BJ (cell line): ENCODE measurements around the gene CCNYL1. TPM values are rescaled to one million over a fixed set of nuclear protein-coding genes. Genes with fewer than 3 reads are reported as not detected.
"Not testable (repeated sequence)": the region's sequence is repeated elsewhere in the genome, so short reads cannot be mapped to it uniquely, and the experiment has no call there.

Experiments
- CTCF ChIA-PET: fragments of 350-600 bp; formaldehyde crosslinking; extraction: SDS; loops from one replicate; lab custom pipeline; 2021; ENCODE audit warnings: antibody characterized with exemption, inconsistent platforms; lab: Yijun Ruan, JAX
- POLR2A ChIA-PET: fragments of 300-600 bp; sonication (Branson Sonifier 250); formaldehyde crosslinking; extraction: SDS; loops from one replicate; lab custom pipeline; 2021; ENCODE audit warnings: antibody characterized with exemption; lab: Charles Lee
- DNase-seq: peaks from one replicate; pipeline ENCODE4 v3.0.0-alpha.2; 2011; ENCODE audit warnings: low read depth
- H3K27me3 ChIP-seq: 2 replicates; pipeline ENCODE4 v1.6.0; 2011; ENCODE audit warnings: low read length; ENCODE audit not compliant: control insufficient read depth, insufficient read depth
- H3K36me3 ChIP-seq: 2 replicates; pipeline ENCODE4 v1.5.1; 2011; ENCODE audit warnings: low read length; ENCODE audit not compliant: control insufficient read depth, insufficient read depth
- H3K4me3 ChIP-seq: 2 replicates; pipeline ENCODE4 v1.5.1; 2011; ENCODE audit warnings: low read depth, mild to moderate bottlenecking, control low read depth, low read length
- CTCF ChIP-seq: IDR thresholded peaks from 2 replicates; pipeline ENCODE4 v1.5.1; 2011; ENCODE audit warnings: low read depth, mild to moderate bottlenecking, control low read depth, inconsistent platforms, low read length, moderate library complexity; ENCODE audit not compliant: insufficient read depth
- polyA plus RNA-seq: library from polyadenylated mRNA; depleted of rRNA; stranded (reverse); fragments of >200 nt; gene quantifications from 2 replicates; pipeline ENCODE4 v1.2.3, GENCODE V29; 2011

The CCNYL1 gene
- polyA plus RNA-seq, 1 experiment: 9.6 TPM

GRCh38 chr2:207720517-207721187 is 9.2 kb downstream of the CCNYL1 start:
- ChIA-PET POLR2A (no interaction called here), CTCF (interaction anchor here (0.6 kb wide), 1 partner anchor 17 kb away, joined by 3 read pairs; no protein-coding TSS in a partner anchor)
- DNase-seq: no peak
- no peaks in the 10 kb centered on the region for H3K27me3 ChIP-seq
- no peak for TF ChIP-seq CTCF
- H3K4me3 ChIP-seq: no peak overlapping the region
- no peaks in the 10 kb centered on the region for H3K36me3 ChIP-seq

- Histone ChIP-seq H3K36me3 (no peaks in the 10 kb centered on the region), H3K4me3 (no peak overlapping the region), H3K27me3 (no peaks in the 10 kb centered on the region)
- CTCF ChIA-PET: no interaction called here
- no peak for DNase-seq
- TF ChIP-seq CTCF: no peak
- POLR2A ChIA-PET: interaction anchor here (0.6 kb wide), 1 partner anchor 347 kb away, joined by 4 read pairs; no protein-coding TSS in a partner anchor
Observed at GRCh38 chr2:207722773-207723424, 11.5 kb downstream of the CCNYL1 start.

- H3K27me3 ChIP-seq, CTCF ChIA-PET, H3K4me3 ChIP-seq, DNase-seq, H3K36me3 ChIP-seq: not testable (repeated sequence)
- POLR2A ChIA-PET: interaction anchor here (0.6 kb wide), 1 partner anchor 347 kb away, joined by 4 read pairs; no protein-coding TSS in a partner anchor
Observed at GRCh38 chr2:207723425-207723787, 12.0 kb downstream of the CCNYL1 start.

GRCh38 chr2:207724113-207724512 is 12.7 kb downstream of the CCNYL1 start:
- DNase-seq: no peak
- no peak for TF ChIP-seq CTCF
- ChIA-PET CTCF (no interaction called here), POLR2A (interaction anchor here (0.6 kb wide), 1 partner anchor 30 kb away, joined by 7 read pairs; no protein-coding TSS in a partner anchor)
- no peak overlapping the region for H3K4me3 ChIP-seq
- H3K36me3 ChIP-seq: no peaks in the 10 kb centered on the region
- no peaks in the 10 kb centered on the region for H3K27me3 ChIP-seq

- no peak for TF ChIP-seq CTCF
- Histone ChIP-seq H3K27me3 (no peaks in the 10 kb centered on the region), H3K4me3 (no peak overlapping the region), H3K36me3 (no peaks in the 10 kb centered on the region; the same call in 1 of the 2 replicates)
- CTCF ChIA-PET: interaction anchor here (0.6 to 3.9 kb wide), 9 partner anchors 8 to 315 kb away, joined by 3 to 11 read pairs (median 4); partner anchors contain the start of gene METTL21A
- POLR2A ChIA-PET: no interaction called here
- DNase-seq: no peak
Observed at GRCh38 chr2:207725873-207726578, 14.6 kb downstream of the CCNYL1 start.
